A549 (cell line): Measurements from ENCODE around the gene TEX52.

Experiments
- CHD2 ChIP-seq: fragments of 150-350 bp; IDR thresholded peaks from 2 replicates; pipeline ENCODE4 v1.6.1; 2014; ENCODE audit warnings: low read length; ENCODE audit not compliant: partially characterized antibody
- CTCF ChIP-seq: fragments of >200 bp; sonication (Bioruptor Twin); formaldehyde crosslinking; IDR thresholded peaks from 3 replicates; pipeline ENCODE4 v1.5.1; 2016
- EHMT2 ChIP-seq: fragments of 200-600 bp; sonication (generic); IDR thresholded peaks from 2 replicates; pipeline ENCODE4 v1.6.1; 2016; ENCODE audit warnings: antibody characterized with exemption, low read depth, mild to moderate bottlenecking, moderate library complexity
- ELK1 ChIP-seq: fragments of 150-350 bp; IDR thresholded peaks from 2 replicates; pipeline ENCODE4 v1.6.1; 2014; ENCODE audit warnings: low read depth, mild to moderate bottlenecking, low read length
- HDAC2 ChIP-seq: fragments of 200-600 bp; sonication (generic); IDR thresholded peaks from 2 replicates; pipeline ENCODE4 v1.6.1; 2016
- HMGXB4 ChIP-seq: fragments of 250-450 bp; sonication (Bioruptor Pico); IDR thresholded peaks from 2 replicates; pipeline ENCODE4 v1.5.0; 2021; ENCODE audit warnings: mild to moderate bottlenecking, moderate library complexity, borderline replicate concordance
- JUN ChIP-seq, 2 experiments: fragments of >200 bp; sonication (Bioruptor Twin); formaldehyde crosslinking; IDR thresholded peaks; 2 replicates in 1 of 2; 3 replicates in 1 of 2; pipeline ENCODE4 v1.6.1; 2016 to 2017
- MAFK ChIP-seq: fragments of 450-650 bp; IDR thresholded peaks from 2 replicates; pipeline ENCODE4 v1.6.1; 2014; ENCODE audit not compliant: partially characterized antibody
- NR3C1 ChIP-seq: fragments of >200 bp; sonication (Bioruptor Twin); formaldehyde crosslinking; IDR thresholded peaks from 3 replicates; pipeline ENCODE4 v1.6.1; 2017
- POLR2A ChIP-seq: IDR thresholded peaks from 2 replicates; pipeline ENCODE4 v1.6.1; 2012; ENCODE audit warnings: mild to moderate bottlenecking, low read length
- RAD21 ChIP-seq, 2 experiments: fragments of >200 bp in 1 of 2; sonication (Bioruptor Twin) in 1 of 2; formaldehyde crosslinking in 1 of 2; IDR thresholded peaks in 1 of 2; conservative IDR thresholded peaks in 1 of 2; 2 replicates in 1 of 2; 3 replicates in 1 of 2; pipeline ENCODE4 v1.6.1; 2012 to 2018; ENCODE audit warnings: inconsistent platforms in 1 of 2
- REST ChIP-seq: fragments of 200-600 bp; sonication (generic); IDR thresholded peaks from 2 replicates; pipeline ENCODE4 v1.6.1; 2016; ENCODE audit warnings: antibody characterized with exemption, mild to moderate bottlenecking, moderate library complexity
- SMC3 ChIP-seq: fragments of >200 bp; sonication (Bioruptor Twin); formaldehyde crosslinking; IDR thresholded peaks from 3 replicates; pipeline ENCODE4 v1.6.1; 2018; ENCODE audit warnings: inconsistent platforms
- ZFP36 ChIP-seq: fragments of 450-650 bp; IDR thresholded peaks from 2 replicates; pipeline ENCODE4 v1.6.1; 2014; ENCODE audit warnings: borderline replicate concordance; ENCODE audit not compliant: partially characterized antibody

GRCh38 chr12:2902272-2902880 lies 45.5 kb upstream of the TEX52 start:
- TF ChIP-seq CTCF (no peak), EHMT2 (no peak), CHD2 (no peak), REST (no peak), NR3C1 (no peak), ELK1 (no peak), MAFK (no peak), HDAC2 (no peak), SMC3 (no peak), ZFP36 (no peak), HMGXB4 (CRISPR knock-in tag) (no peak), RAD21 (conservative IDR thresholded peaks at IDR 0.05 in 1 of 2, IDR thresholded peaks at IDR 0.05 in 1 of 2) (no peak), POLR2A (no peak), JUN (IDR thresholded peaks at IDR 0.05) (no peak)
